Motor neuron (in vitro differentiated cells): ENCODE measurements around the gene MEGF11. TPM values are rescaled to one million over a fixed set of nuclear protein-coding genes. Genes with fewer than 3 reads are reported as not detected.

Experiments
- ATAC-seq, 8 experiments: fragments of 200-7000 bp; cut with Tn5 transposase; replicated peaks in 6 of 8; 2 replicates each; pipeline ENCODE4 v1.8.0; 2021; ENCODE audit warnings: mild to moderate bottlenecking in 8 of 8, moderate library complexity in 8 of 8
- H3K27ac ChIP-seq, 2 donors: fragments of 250-450 bp; sonication (Bioruptor Pico); 2 replicates each; pipeline ENCODE4 v1.9.0; 2021; ENCODE audit warnings: antibody characterized with exemption in 2 of 2, mild to moderate bottlenecking in 2 of 2, moderate library complexity in 1 of 2
- H3K4me1 ChIP-seq, 2 donors: fragments of 250-450 bp; sonication (Bioruptor Pico); replicated peaks in 1 of 2; 2 replicates each; pipeline ENCODE4 v1.6.1; 2021; ENCODE audit warnings: antibody characterized with exemption in 2 of 2, mild to moderate bottlenecking in 2 of 2, moderate library complexity in 1 of 2
- H3K4me3 ChIP-seq, 5 donors: fragments of 250-450 bp; sonication (Bioruptor Pico); 2 replicates each; pipeline ENCODE4 v1.9.0; 2021; ENCODE audit warnings: antibody characterized with exemption in 5 of 5, mild to moderate bottlenecking in 5 of 5, moderate library complexity in 4 of 5
- WGBS, 10 experiments: fragments of 450-650 bp; shearing (Covaris generic); methylation state at CpG; one replicate each; pipeline ENCODE4 v1.0.0; 2022; 5-methylcytosine and 5-hydroxymethylcytosine counted together
- in situ Hi-C, 9 experiments: fragments of 400-800 bp; cut with MboI; loops; one replicate each; pipeline ENCODE4 v1.15.0; 2021; ENCODE audit warnings: low sequenced_read_pairs in 9 of 9, low pct_unique_long_range_greater_than_20kb in 2 of 9; ENCODE audit not compliant: unreplicated experiment in 9 of 9
- total RNA-seq, 8 experiments: library from RNA; unstranded; fragments of 300-600 nt; gene quantifications; 2 replicates each; pipeline versions ENCODE4 v1.2.3 to v1.2.4, GENCODE V29; 2022

MEGF11 gene
- total RNA-seq, 8 experiments from 2014 or later = 2.8 to 18.2 (median 9.0) TPM

GRCh38 chr15:66035901-66036300 lies 217.6 kb downstream of the MEGF11 start:
- in situ Hi-C loops = no loop called here
- Histone ChIP-seq H3K4me3 (no peak overlapping the region), H3K27ac (no peak overlapping the region), H3K4me1 (peaks cover 4 to 24% of the 10 kb centered on the region in 2 donors)
- no peak for ATAC-seq
- WGBS, 10 experiments = 17 to 78% (median 66%) methylated on average over 3 to 5 of the region's 5 CpGs; no CpG with 5 or more reads in 4 of the 10 experiments

- peaks cover 5 to 28% of the 10 kb centered on the region in 2 donors for H3K4me1 ChIP-seq
- ATAC-seq = no peak
- H3K27ac ChIP-seq = no peak overlapping the region
- in situ Hi-C loops = no loop called here
- H3K4me3 ChIP-seq = no peak overlapping the region
- WGBS, 10 experiments = 71 to 100% (median 88%) methylated on average over 1 to 2 of the region's 2 CpGs; no CpG with 5 or more reads in 6 of the 10 experiments
Observed at GRCh38 chr15:66033143-66033542, 220.4 kb downstream of the MEGF11 start.

GRCh38 chr15:66032006-66032405 lies 221.5 kb downstream of the MEGF11 start:
- Histone ChIP-seq H3K4me3 (no peak overlapping the region), H3K4me1 (peaks cover 5 to 19% of the 10 kb centered on the region in 2 donors), H3K27ac (no peak overlapping the region)
- ATAC-seq = no peak
- 83 to 100% methylated on average over 1 of the region's 1 CpG; no CpG with 5 or more reads in 8 of the 10 experiments for WGBS, 10 experiments
- in situ Hi-C loops = no loop called here

- no peak for ATAC-seq
- WGBS, 10 experiments = 48 to 80% (median 60%) methylated on average over 1 to 4 of the region's 4 CpGs; no CpG with 5 or more reads in 5 of the 10 experiments
- Histone ChIP-seq H3K4me1 (peaks cover 8 to 17% of the 10 kb centered on the region in 2 donors), H3K27ac (no peak overlapping the region), H3K4me3 (no peak overlapping the region)
- in situ Hi-C loops = no loop called here
Observed at GRCh38 chr15:66030650-66031049, 222.9 kb downstream of the MEGF11 start.

- no peak overlapping the region for H3K4me3 ChIP-seq
- peaks cover 18 to 25% of the 10 kb centered on the region in 2 donors for H3K4me1 ChIP-seq
- peak in 3 of 8 experiments; percentile 54 to 64 (median 54) for ATAC-seq
- WGBS, 10 experiments = 47 to 100% (median 83%) methylated on average over 1 to 5 of the region's 5 CpGs; no CpG with 5 or more reads in 2 of the 10 experiments
- in situ Hi-C loops = no loop called here
- H3K27ac ChIP-seq = peak overlapping the region in 1 of 2 donors; percentile 54
Observed at GRCh38 chr15:66029650-66030049, 223.9 kb downstream of the MEGF11 start.

GRCh38 chr15:66027268-66027805 lies 226.2 kb downstream of the MEGF11 start:
- WGBS, 10 experiments = 42 to 100% (median 87%) methylated on average over 1 to 3 of the region's 5 CpGs; no CpG with 5 or more reads in 5 of the 10 experiments
- H3K4me1 ChIP-seq = peaks cover 19 to 26% of the 10 kb centered on the region in 2 donors
- no peak for ATAC-seq
- no peak overlapping the region for H3K27ac ChIP-seq
- in situ Hi-C loops = no loop called here
- no peak overlapping the region for H3K4me3 ChIP-seq

GRCh38 chr15:66025972-66026371 lies 227.6 kb downstream of the MEGF11 start:
- peaks cover 19 to 26% of the 10 kb centered on the region in 2 donors for H3K4me1 ChIP-seq
- in situ Hi-C loops = no loop called here
- H3K4me3 ChIP-seq = no peak overlapping the region
- no peak for ATAC-seq
- no peak overlapping the region for H3K27ac ChIP-seq
- WGBS, 10 experiments = 62 to 90% (median 73%) methylated on average over 3 to 4 of the region's 7 CpGs; no CpG with 5 or more reads in 5 of the 10 experiments

- in situ Hi-C loops = no loop called here
- Histone ChIP-seq H3K27ac (peak overlapping the region in 1 of 2 donors; percentile 35), H3K4me1 (peaks cover 19 to 24% of the 10 kb centered on the region in 2 donors), H3K4me3 (no peak overlapping the region)
- ATAC-seq = peak; percentile 59 to 79 (median 70)
- 0 to 17% (median 0%) methylated on average over 1 of the region's 4 CpGs; no CpG with 5 or more reads in 7 of the 10 experiments for WGBS, 10 experiments
Observed at GRCh38 chr15:66025015-66025452, 228.5 kb downstream of the MEGF11 start.

GRCh38 chr15:66024116-66024515 lies 229.4 kb downstream of the MEGF11 start:
- no peak overlapping the region for H3K4me3 ChIP-seq
- H3K4me1 ChIP-seq = peaks cover 23 to 24% of the 10 kb centered on the region in 2 donors
- in situ Hi-C loops = no loop called here
- H3K27ac ChIP-seq = no peak overlapping the region
- WGBS, 10 experiments = 95 to 100% (median 96%) methylated on average over 1 to 4 of the region's 4 CpGs; no CpG with 5 or more reads in 7 of the 10 experiments
- ATAC-seq = no peak

- Histone ChIP-seq H3K4me1 (peaks cover 25 to 27% of the 10 kb centered on the region in 2 donors), H3K4me3 (no peak overlapping the region), H3K27ac (no peak overlapping the region)
- 30 to 59% (median 50%) methylated on average over 1 to 5 of the region's 6 CpGs; no CpG with 5 or more reads in 4 of the 10 experiments for WGBS, 10 experiments
- in situ Hi-C loops = no loop called here
- ATAC-seq = peak in 6 of 8 experiments; percentile 34 to 81 (median 40)
Observed at GRCh38 chr15:66023311-66023972, 230.1 kb downstream of the MEGF11 start.

GRCh38 chr15:66022163-66022525 lies 231.4 kb downstream of the MEGF11 start:
- no peak overlapping the region for H3K4me3 ChIP-seq
- H3K27ac ChIP-seq = no peak overlapping the region
- ATAC-seq = no peak
- 59 to 80% (median 69%) methylated on average over 1 to 3 of the region's 3 CpGs; no CpG with 5 or more reads in 7 of the 10 experiments for WGBS, 10 experiments
- in situ Hi-C loops = no loop called here
- H3K4me1 ChIP-seq = peaks cover 29 to 36% of the 10 kb centered on the region in 2 donors

- Histone ChIP-seq H3K27ac (no peak overlapping the region), H3K4me1 (peaks cover 34 to 40% of the 10 kb centered on the region in 2 donors), H3K4me3 (no peak overlapping the region)
- 20 to 100% (median 79%) methylated on average over 1 to 5 of the region's 7 CpGs; no CpG with 5 or more reads in 4 of the 10 experiments for WGBS, 10 experiments
- in situ Hi-C loops = no loop called here
- peak in 2 of 8 experiments; percentile 7 to 20 for ATAC-seq
Observed at GRCh38 chr15:66021496-66022162, 231.9 kb downstream of the MEGF11 start.

- no peak for ATAC-seq
- no peak overlapping the region for H3K27ac ChIP-seq
- H3K4me1 ChIP-seq = peaks cover 26 to 34% of the 10 kb centered on the region in 2 donors
- 80 to 97% (median 85%) methylated on average over 1 to 8 of the region's 10 CpGs; no CpG with 5 or more reads in 4 of the 10 experiments for WGBS, 10 experiments
- in situ Hi-C loops = no loop called here
- H3K4me3 ChIP-seq = no peak overlapping the region
Observed at GRCh38 chr15:66019826-66020398, 233.6 kb downstream of the MEGF11 start.
